Measurements from ENCODE around the gene SLC17A1.

DNA sequence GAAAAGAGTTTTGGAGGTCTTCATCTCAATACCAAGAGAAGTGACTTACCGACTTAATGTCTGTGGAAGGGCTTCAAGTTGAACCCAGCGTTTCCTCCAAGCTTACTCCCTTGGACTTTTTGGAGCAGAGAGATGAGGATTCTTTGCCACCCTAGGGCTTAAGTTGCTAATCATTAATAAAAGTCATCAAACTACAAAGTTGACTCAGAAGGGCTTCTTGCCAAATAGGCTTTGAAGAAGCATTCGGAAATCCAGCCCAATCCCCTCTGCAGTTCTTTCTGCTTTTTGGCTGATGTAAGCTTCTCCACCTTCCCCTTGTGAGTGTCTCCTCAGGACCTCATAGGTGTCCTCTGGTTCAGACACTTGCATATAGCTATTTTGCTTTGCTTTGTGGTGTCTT lies 42.3 kb upstream of the SLC17A1 start, which contains the start of gene SLC17A3:
- TF ChIP-seq, protein P1, sequence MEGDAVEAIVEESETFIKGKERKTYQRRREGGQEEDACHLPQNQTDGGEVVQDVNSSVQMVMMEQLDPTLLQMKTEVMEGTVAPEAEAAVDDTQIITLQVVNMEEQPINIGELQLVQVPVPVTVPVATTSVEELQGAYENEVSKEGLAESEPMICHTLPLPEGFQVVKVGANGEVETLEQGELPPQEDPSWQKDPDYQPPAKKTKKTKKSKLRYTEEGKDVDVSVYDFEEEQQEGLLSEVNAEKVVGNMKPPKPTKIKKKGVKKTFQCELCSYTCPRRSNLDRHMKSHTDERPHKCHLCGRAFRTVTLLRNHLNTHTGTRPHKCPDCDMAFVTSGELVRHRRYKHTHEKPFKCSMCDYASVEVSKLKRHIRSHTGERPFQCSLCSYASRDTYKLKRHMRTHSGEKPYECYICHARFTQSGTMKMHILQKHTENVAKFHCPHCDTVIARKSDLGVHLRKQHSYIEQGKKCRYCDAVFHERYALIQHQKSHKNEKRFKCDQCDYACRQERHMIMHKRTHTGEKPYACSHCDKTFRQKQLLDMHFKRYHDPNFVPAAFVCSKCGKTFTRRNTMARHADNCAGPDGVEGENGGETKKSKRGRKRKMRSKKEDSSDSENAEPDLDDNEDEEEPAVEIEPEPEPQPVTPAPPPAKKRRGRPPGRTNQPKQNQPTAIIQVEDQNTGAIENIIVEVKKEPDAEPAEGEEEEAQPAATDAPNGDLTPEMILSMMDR (IDR thresholded peaks at IDR 0.05): no peak
- no peak for TF ChIP-seq POLR2A (IDR thresholded peaks at IDR 0.05)

Data from uterus (tissue), 2 donors.